Measurements from ENCODE around the gene A1BG. TPM values are rescaled to one million over a fixed set of nuclear protein-coding genes. Genes with fewer than 3 reads are reported as not detected.
"Not testable (repeated sequence)": the region's sequence is repeated elsewhere in the genome, so short reads cannot be mapped to it uniquely, and the experiment has no call there.

A1BG gene
- total RNA-seq, 4 donors from 2014 or later = 86.1 to 165 (median 97.6) TPM

- 86 to 87% methylated on average over 19 to 23 of the region's 23 CpGs for WGBS, 2 donors
- no peak for DNase-seq (ENCODE audit: low spot score in 2 of 2)
- Histone ChIP-seq H3K4me3 (no peak overlapping the region), H3K4me1 (peaks cover 0 to 43% (median 14%) of the 10 kb centered on the region in 4 donors), H3K27ac (no peak overlapping the region), H3K27me3 (peaks cover 0 to 22% of the 10 kb centered on the region in 2 donors), H3K9me3 (peaks cover 0 to 5% (median 0%) of the 10 kb centered on the region in 4 donors), H3K36me3 (peaks cover 0 to 43% (median 0%) of the 10 kb centered on the region in 3 donors)
- TF ChIP-seq POLR2A (IDR thresholded peaks at IDR 0.05) (no peak), EP300 (IDR thresholded peaks at IDR 0.05) (no peak)
These were observed 1.1 kb downstream of the A1BG start for GRCh38 chr19:58351990-58352755.

GRCh38 chr19:58351558-58351878, 1.8 kb downstream of the A1BG start:
- H3K27ac ChIP-seq = no peak overlapping the region
- H3K9me3 ChIP-seq = peaks cover 0 to 5% (median 0%) of the 10 kb centered on the region in 4 donors
- no peak overlapping the region for H3K4me3 ChIP-seq
- peaks cover 0 to 43% (median 10%) of the 10 kb centered on the region in 4 donors for H3K4me1 ChIP-seq
- WGBS, 2 donors = 88 to 93% methylated on average over 9 of the region's 9 CpGs
- no peak for DNase-seq (ENCODE audit: low spot score in 2 of 2)
- H3K36me3 ChIP-seq = peaks cover 0 to 37% (median 0%) of the 10 kb centered on the region in 3 donors
- peaks cover 0 to 15% of the 10 kb centered on the region in 2 donors for H3K27me3 ChIP-seq
- no peak for TF ChIP-seq CTCF (IDR thresholded peaks at IDR 0.05)
- no peak for TF ChIP-seq EP300 (IDR thresholded peaks at IDR 0.05)

- TF ChIP-seq CTCF (IDR thresholded peaks at IDR 0.05) = no peak
- no peak for TF ChIP-seq EP300 (IDR thresholded peaks at IDR 0.05)
- TF ChIP-seq POLR2A (IDR thresholded peaks at IDR 0.05) = no peak
- no peak for DNase-seq (ENCODE audit: low spot score in 2 of 2)
These were observed 2.3 kb downstream of the A1BG start for GRCh38 chr19:58350871-58351557.

GRCh38 chr19:58350001-58350861, 3.1 kb downstream of the A1BG start:
- WGBS, 2 donors = 40 to 47% methylated on average over 53 to 72 of the region's 84 CpGs
- H3K27ac ChIP-seq = no peak overlapping the region
- no peaks in the 10 kb centered on the region for H3K9me3 ChIP-seq
- TF ChIP-seq POLR2A (IDR thresholded peaks at IDR 0.05) = no peak
- TF ChIP-seq EP300 (IDR thresholded peaks at IDR 0.05) = no peak
- TF ChIP-seq CTCF (IDR thresholded peaks at IDR 0.05) = no peak
- peaks cover 0 to 42% (median 7%) of the 10 kb centered on the region in 4 donors for H3K4me1 ChIP-seq
- peaks cover 0 to 34% (median 0%) of the 10 kb centered on the region in 3 donors for H3K36me3 ChIP-seq
- peaks cover 0 to 4% of the 10 kb centered on the region in 2 donors for H3K27me3 ChIP-seq
- H3K4me3 ChIP-seq = no peak overlapping the region
- no peak for DNase-seq (ENCODE audit: low spot score in 2 of 2)

More at GRCh38 chr19:58350871-58351557, 2.3 kb downstream of the A1BG start:
- Histone ChIP-seq H3K36me3 (peaks cover 0 to 34% (median 0%) of the 10 kb centered on the region in 3 donors), H3K27ac (no peak overlapping the region), H3K9me3 (peaks cover 0 to under 1% (median 0%) of the 10 kb centered on the region in 4 donors), H3K4me3 (no peak overlapping the region), H3K27me3 (peaks cover 0 to 10% of the 10 kb centered on the region in 2 donors), H3K4me1 (peaks cover 0 to 43% (median 8%) of the 10 kb centered on the region in 4 donors)
- 77 to 82% methylated on average over 25 to 32 of the region's 34 CpGs for WGBS, 2 donors

GRCh38 chr19:58349590-58349989, 3.7 kb downstream of the A1BG start:
- Histone ChIP-seq H3K27ac (no peak overlapping the region), H3K4me1 (peaks cover 0 to 42% (median 7%) of the 10 kb centered on the region in 4 donors), H3K9me3 (no peaks in the 10 kb centered on the region), H3K27me3 (peaks cover 0 to 4% of the 10 kb centered on the region in 2 donors), H3K36me3 (peaks cover 0 to 34% (median 0%) of the 10 kb centered on the region in 3 donors), H3K4me3 (no peak overlapping the region)
- TF ChIP-seq CTCF (IDR thresholded peaks at IDR 0.05) (no peak), POLR2A (IDR thresholded peaks at IDR 0.05) (no peak), EP300 (IDR thresholded peaks at IDR 0.05) (no peak)
- WGBS, 2 donors = 57 to 58% methylated on average over 8 of the region's 8 CpGs
- DNase-seq (ENCODE audit: low spot score in 2 of 2) = no peak

GRCh38 chr19:58348080-58348479, 5.2 kb downstream of the A1BG start:
- DNase-seq (ENCODE audit: low spot score in 2 of 2); H3K9me3 ChIP-seq; H3K27me3 ChIP-seq: not testable (repeated sequence)
- H3K4me3 ChIP-seq = peak overlapping the region; percentile 41 to 89 (median 65)
- 14% methylated on average over 12 of the region's 12 CpGs for WGBS, 2 donors
- peaks cover 0 to 22% (median 0%) of the 10 kb centered on the region in 3 donors for H3K36me3 ChIP-seq
- peaks cover 0 to 42% (median 7%) of the 10 kb centered on the region in 4 donors for H3K4me1 ChIP-seq
- H3K27ac ChIP-seq = peak overlapping the region in 3 of 4 donors; percentile 23 to 99 (median 85)

Data from tibial nerve (tissue), 4 donors.